HepG2 (cell line): ENCODE measurements around the gene THSD4. TPM values are rescaled to one million over a fixed set of nuclear protein-coding genes. Genes with fewer than 3 reads are reported as not detected.

Experiments
- ATAC-seq: fragments of 200-7000 bp; cut with Tn5 transposase; 3 replicates; pipeline ENCODE4 v1.9.1; 2020; ENCODE audit warnings: mild to moderate bottlenecking, moderate library complexity
- BruUV-seq: library from RNA; stranded (reverse); fragments of 400-500 nt; replicated peaks from 2 replicates; lab custom pipeline; 2021; lab: Mats Ljungman, UMichigan
- CTCF ChIA-PET: fragments of 300-600 bp; formaldehyde crosslinking; extraction: SDS; loops from one replicate; lab custom pipeline; 2021; ENCODE audit warnings: low total read pairs, inconsistent platforms, low intra/inter-chr PET ratio; lab: Yijun Ruan, JAX
- POLR2A ChIA-PET: fragments of 350-600 bp; sonication (Branson Sonifier 250); formaldehyde crosslinking; loops from one replicate; lab custom pipeline; 2020; ENCODE audit warnings: antibody characterized with exemption, inconsistent platforms; lab: Yijun Ruan, JAX
- DNase-seq: peaks from one replicate; pipeline ENCODE4 v3.0.0-alpha.2; 2015; ENCODE audit warnings: low spot score
- FAIRE-seq: peaks from 3 replicates; lab custom pipeline; 2011; peaks lifted over from hg19 to GRCh38; lab: Jason Lieb, UNC
- H2AFZ ChIP-seq: one replicate; pipeline ENCODE4 v1.6.1; 2011; ENCODE audit warnings: low read length, inconsistent platforms
- H3K27ac ChIP-seq: fragments of 300-600 bp; 3 replicates; pipeline ENCODE4 v1.8.0; 2011; ENCODE audit warnings: mixed run types, mild to moderate bottlenecking, mixed read lengths, low read length, inconsistent platforms; ENCODE audit not compliant: insufficient read depth; ENCODE audit errors: extremely low read length
- H3K27me3 ChIP-seq, 2 experiments: fragments of 200-600 bp in 1 of 2; 2 replicates in 1 of 2; 3 replicates in 1 of 2; pipeline versions ENCODE4 v1.6.0 to v1.8.0; 2011; ENCODE audit warnings: low read length in 2 of 2, mild to moderate bottlenecking in 2 of 2, moderate library complexity in 2 of 2, inconsistent platforms in 1 of 2; ENCODE audit not compliant: insufficient read depth in 2 of 2, control insufficient read depth in 1 of 2
- H3K36me3 ChIP-seq, 2 experiments: fragments of 200-600 bp in 1 of 2; replicated peaks in 1 of 2; 2 replicates in 1 of 2; 3 replicates in 1 of 2; pipeline versions ENCODE4 v1.5.1 to v1.8.0; 2011; ENCODE audit warnings: low read length in 2 of 2, inconsistent platforms in 1 of 2; ENCODE audit not compliant: insufficient read depth in 2 of 2, control insufficient read depth in 1 of 2
- H3K4me1 ChIP-seq: 2 replicates; pipeline ENCODE4 v1.5.1; 2012; ENCODE audit warnings: low read length, inconsistent platforms; ENCODE audit not compliant: insufficient read depth
- H3K4me2 ChIP-seq: 2 replicates; pipeline ENCODE4 v1.6.0; 2011; ENCODE audit warnings: low read depth, low read length, inconsistent platforms
- H3K4me3 ChIP-seq, 3 experiments: fragments of 200-600 bp in 1 of 3; sonication (generic), shearing (Covaris generic) in 1 of 3; replicated peaks in 1 of 3; 2 replicates each; pipeline ENCODE4 v1.5.1; 2011 to 2016; ENCODE audit warnings: low read length in 3 of 3, inconsistent platforms in 2 of 3, low read depth in 2 of 3, mild to moderate bottlenecking in 2 of 3, control low read depth in 1 of 3, mixed read lengths in 1 of 3; ENCODE audit not compliant: insufficient read depth in 1 of 3
- H3K79me2 ChIP-seq: one replicate; pipeline ENCODE4 v1.6.1; 2011; ENCODE audit warnings: low read length, inconsistent platforms; ENCODE audit not compliant: insufficient read depth
- H3K9ac ChIP-seq: 2 replicates; pipeline ENCODE4 v1.6.0; 2011; ENCODE audit warnings: mild to moderate bottlenecking, low read depth, low read length, inconsistent platforms; ENCODE audit not compliant: insufficient read depth
- H3K9me3 ChIP-seq: 2 replicates; pipeline ENCODE4 v1.5.1; 2012; ENCODE audit warnings: mild to moderate bottlenecking, low read length
- H4K20me1 ChIP-seq: 2 replicates; pipeline ENCODE4 v1.6.0; 2011; ENCODE audit warnings: inconsistent platforms, mild to moderate bottlenecking, low read length, moderate library complexity; ENCODE audit not compliant: insufficient read depth
- SMAD9 ChIP-seq: sonication (generic); formaldehyde crosslinking; IDR thresholded peaks from 2 replicates; pipeline ENCODE4 v1.5.1; 2020; ENCODE audit warnings: mild to moderate bottlenecking, missing genetic modification reagents
- STAG1 ChIP-seq: sonication (generic); formaldehyde crosslinking; IDR thresholded peaks from 2 replicates; pipeline ENCODE4 v1.4.0; 2020; ENCODE audit warnings: missing genetic modification reagents
- ZNF432 ChIP-seq: sonication (generic); formaldehyde crosslinking; IDR thresholded peaks from 2 replicates; pipeline ENCODE4 v1.5.0; 2020; ENCODE audit warnings: missing genetic modification reagents, mild to moderate bottlenecking, borderline replicate concordance
- WGBS: methylation state at CpG from one replicate; pipeline ENCODE4 v1.1.6; 2017; ENCODE audit warnings: low lambda C conversion rate; 5-methylcytosine and 5-hydroxymethylcytosine counted together
- in situ Hi-C: cut with HindIII; loops from 2 replicates; pipeline ENCODE4 v1.10.0; 2017; ENCODE audit warnings: low pct_unique_long_range_greater_than_20kb; ENCODE audit not compliant: extremely low pct_ligation_motif_present
- intact Hi-C: fragments of 100-400 bp; cut with micrococcal nuclease; formaldehyde crosslinking; loops from one replicate; pipeline ENCODE4 v1.10.0; 2022; ENCODE audit not compliant: unreplicated experiment
- polyA plus RNA-seq, 8 experiments: library from polyadenylated mRNA; depleted of rRNA in 3 of 8; stranded (reverse) in 7 of 8; unstranded in 1 of 8; fragments of >200 nt; fragmentation: Illumina TruSeq in 4 of 8; extraction: Trizol in 4 of 8; gene quantifications; 2 replicates each; pipeline versions ENCODE4 v1.2.1 to v1.2.3, GENCODE V29; 2011 to 2016; ENCODE audit warnings: low read depth in 4 of 8, missing spikeins in 1 of 8, mixed read lengths in 1 of 8; ENCODE audit not compliant: insufficient read depth in 1 of 8
- total RNA-seq, 5 experiments: library from RNA; depleted of rRNA; stranded (reverse); fragments of >200 nt; fragmentation: Illumina TruSeq; extraction: Trizol; gene quantifications; 2 replicates each; pipeline ENCODE4 v1.2.3, GENCODE V29; 2016; ENCODE audit warnings: low read depth in 1 of 5

The THSD4 gene
- total and polyA plus RNA-seq, 2 of the 13 experiments (the other 11 are each of a cell fraction or from before 2014, with no cell fraction given): 0.07 to 0.21 TPM

GRCh38 chr15:71386448-71387236, 271.4 kb downstream of the THSD4 start:
- TF ChIP-seq SMAD9 (CRISPR knock-in tag) (no peak), STAG1 (CRISPR knock-in tag) (peak; percentile 47)
- TF ChIP-seq, all 625 proteins: peak for 1
- H4K20me1 ChIP-seq: no peaks in the 10 kb centered on the region
- no peak overlapping the region for H3K27ac ChIP-seq
- intact Hi-C loops: no loop called here
- CTCF ChIA-PET: interaction anchor here (1.0 kb wide), 1 partner anchor 54 kb away, joined by 3 read pairs; no protein-coding TSS in a partner anchor
- BruUV-seq: no TSS peak
- DNase-seq (no peak), FAIRE-seq (no peak), ATAC-seq (no peak)
- no peaks in the 10 kb centered on the region for H3K79me2 ChIP-seq
- no peak overlapping the region for H3K9ac ChIP-seq
- no peaks in the 10 kb centered on the region for H3K36me3 ChIP-seq
- POLR2A ChIA-PET: no interaction called here
- no peaks in the 10 kb centered on the region for H3K4me1 ChIP-seq
- in situ Hi-C loops: no loop called here
- no peak overlapping the region for H3K4me2 ChIP-seq
- 19% methylated on average over 10 of the region's 10 CpGs for WGBS
- no peak overlapping the region for H2AFZ ChIP-seq
- no peaks in the 10 kb centered on the region for H3K9me3 ChIP-seq
- no peaks in the 10 kb centered on the region for H3K27me3 ChIP-seq
- no peak overlapping the region for H3K4me3 ChIP-seq

GRCh38 chr15:71387810-71388209, 272.5 kb downstream of the THSD4 start:
- no peaks in the 10 kb centered on the region for H3K4me1 ChIP-seq
- in situ Hi-C loops: no loop called here
- POLR2A ChIA-PET: no interaction called here
- TF ChIP-seq ZNF432 (CRISPR knock-in tag): no peak
- TF ChIP-seq, all 625 proteins: peak for 0
- 39% methylated on average over 1 of the region's 1 CpG for WGBS
- H3K36me3 ChIP-seq: no peaks in the 10 kb centered on the region
- H3K27ac ChIP-seq: no peak overlapping the region
- H4K20me1 ChIP-seq: no peaks in the 10 kb centered on the region
- intact Hi-C loops: no loop called here
- no TSS peak for BruUV-seq
- no peak overlapping the region for H2AFZ ChIP-seq
- no peaks in the 10 kb centered on the region for H3K9me3 ChIP-seq
- no peak for FAIRE-seq
- no peaks in the 10 kb centered on the region for H3K79me2 ChIP-seq
- no peak for ATAC-seq
- CTCF ChIA-PET: no interaction called here
- DNase-seq: no peak
- no peak overlapping the region for H3K9ac ChIP-seq
- no peak overlapping the region for H3K4me2 ChIP-seq
- no peaks in the 10 kb centered on the region for H3K27me3 ChIP-seq
- H3K4me3 ChIP-seq: no peak overlapping the region
